Suprapubic skin (tissue), 4 donors: Measurements from ENCODE around the gene AKAP12.

ENCODE experiments used
- EP300 ChIP-seq: sonication (generic); formaldehyde crosslinking; IDR thresholded peaks from one replicate; pipeline ENCODE4 v1.6.1; 2017; ENCODE audit warnings: antibody characterized with exemption
- POLR2A ChIP-seq, 2 donors: fragments of 450-650 bp; IDR thresholded peaks; one replicate each; pipeline ENCODE4 v1.6.1; 2017; ENCODE audit warnings: antibody characterized with exemption in 2 of 2, mild to moderate bottlenecking in 2 of 2, moderate library complexity in 2 of 2
- POLR2AphosphoS5 ChIP-seq, 3 donors: sonication (generic); formaldehyde crosslinking; IDR thresholded peaks; one replicate each; pipeline ENCODE4 v1.6.1; 2017; ENCODE audit warnings: antibody characterized with exemption in 3 of 3
- TF ChIP-seq, protein P1 (sequence below), 2 donors: fragments of 200-600 bp in 1 of 2; fragments of 450-650 bp in 1 of 2; sonication (generic) in 1 of 2; IDR thresholded peaks; one replicate each; pipeline ENCODE4 v1.5.1; 2016 to 2019; ENCODE audit warnings: antibody characterized with exemption in 2 of 2, mild to moderate bottlenecking in 1 of 2, moderate library complexity in 1 of 2

DNA sequence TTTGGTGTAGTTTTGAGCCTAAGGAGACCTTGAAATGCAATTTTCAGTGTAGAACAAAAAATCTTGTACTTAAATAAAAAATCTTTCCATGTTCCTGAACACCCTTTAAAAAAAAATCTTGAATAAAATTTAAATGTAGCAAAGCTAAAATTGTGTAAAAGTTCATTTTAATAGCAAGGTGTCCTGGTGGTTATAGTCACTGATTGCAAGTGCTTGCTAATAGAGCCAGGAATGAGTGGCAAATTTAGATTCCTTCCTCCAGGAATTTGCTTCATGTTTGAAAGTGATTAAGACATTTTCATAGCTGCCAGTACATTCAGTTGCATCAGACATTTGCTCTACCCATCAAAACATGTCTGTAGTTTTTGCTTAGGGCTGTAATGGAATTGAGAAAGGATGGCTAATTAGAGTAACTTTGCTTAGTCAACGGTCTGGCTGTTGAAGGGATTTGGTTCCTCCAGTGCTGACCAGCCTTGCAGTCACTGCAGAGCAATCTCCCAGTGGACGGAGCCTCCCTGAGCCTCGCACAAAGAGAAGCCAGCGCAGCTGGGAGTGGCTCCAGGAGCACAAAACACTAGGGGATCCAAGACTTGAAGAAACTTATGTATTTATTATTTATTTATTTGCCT is 36.5 kb downstream of the AKAP12 start:
- TF ChIP-seq, protein P1, sequence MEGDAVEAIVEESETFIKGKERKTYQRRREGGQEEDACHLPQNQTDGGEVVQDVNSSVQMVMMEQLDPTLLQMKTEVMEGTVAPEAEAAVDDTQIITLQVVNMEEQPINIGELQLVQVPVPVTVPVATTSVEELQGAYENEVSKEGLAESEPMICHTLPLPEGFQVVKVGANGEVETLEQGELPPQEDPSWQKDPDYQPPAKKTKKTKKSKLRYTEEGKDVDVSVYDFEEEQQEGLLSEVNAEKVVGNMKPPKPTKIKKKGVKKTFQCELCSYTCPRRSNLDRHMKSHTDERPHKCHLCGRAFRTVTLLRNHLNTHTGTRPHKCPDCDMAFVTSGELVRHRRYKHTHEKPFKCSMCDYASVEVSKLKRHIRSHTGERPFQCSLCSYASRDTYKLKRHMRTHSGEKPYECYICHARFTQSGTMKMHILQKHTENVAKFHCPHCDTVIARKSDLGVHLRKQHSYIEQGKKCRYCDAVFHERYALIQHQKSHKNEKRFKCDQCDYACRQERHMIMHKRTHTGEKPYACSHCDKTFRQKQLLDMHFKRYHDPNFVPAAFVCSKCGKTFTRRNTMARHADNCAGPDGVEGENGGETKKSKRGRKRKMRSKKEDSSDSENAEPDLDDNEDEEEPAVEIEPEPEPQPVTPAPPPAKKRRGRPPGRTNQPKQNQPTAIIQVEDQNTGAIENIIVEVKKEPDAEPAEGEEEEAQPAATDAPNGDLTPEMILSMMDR (IDR thresholded peaks at IDR 0.05), result peak in 1 of 2 donors; percentile 8
- TF ChIP-seq POLR2AphosphoS5 (IDR thresholded peaks at IDR 0.05) (peak in 2 of 3 donors; percentile 44 to 68), POLR2A (IDR thresholded peaks at IDR 0.05) (no peak), EP300 (no peak)
